Measurements from ENCODE around the gene LRIG1.
A peak's percentile ranks its signal among the peaks of the same experiment; 100 is the strongest.

LRIG1 gene

GRCh38 chr3:66407611-66408218, 93.1 kb downstream of the LRIG1 start:
- peak; percentile 95 for TF ChIP-seq CTCF (IDR thresholded peaks at IDR 0.05; ENCODE audit: control insufficient read depth, insufficient read depth, low read depth, low read length, missing control alignments)
- no peak overlapping the region for H3K4me3 ChIP-seq (ENCODE audit: control insufficient read depth, low read depth, low read length)
- DNase-seq (ENCODE audit: low read depth), result no peak

GRCh38 chr3:66406831-66407610, 93.8 kb downstream of the LRIG1 start:
- no peak overlapping the region for H3K4me3 ChIP-seq (ENCODE audit: control insufficient read depth, low read depth, low read length)
- TF ChIP-seq CTCF (IDR thresholded peaks at IDR 0.05; ENCODE audit: control insufficient read depth, insufficient read depth, low read depth, low read length, missing control alignments), result no peak
- no peak for DNase-seq (ENCODE audit: low read depth)

GRCh38 chr3:66406163-66406562, 94.7 kb downstream of the LRIG1 start:
- no peak for TF ChIP-seq CTCF (IDR thresholded peaks at IDR 0.05; ENCODE audit: control insufficient read depth, insufficient read depth, low read depth, low read length, missing control alignments)
- DNase-seq (ENCODE audit: low read depth), result no peak
- no peak overlapping the region for H3K4me3 ChIP-seq (ENCODE audit: control insufficient read depth, low read depth, low read length)

- peak; percentile 52 for DNase-seq (ENCODE audit: low read depth)
- TF ChIP-seq CTCF (IDR thresholded peaks at IDR 0.05; ENCODE audit: control insufficient read depth, insufficient read depth, low read depth, low read length, missing control alignments), result no peak
- H3K4me3 ChIP-seq (ENCODE audit: control insufficient read depth, low read depth, low read length), result no peak overlapping the region
Measured at GRCh38 chr3:66405701-66406091, 95.1 kb downstream of the LRIG1 start.

- DNase-seq (ENCODE audit: low read depth), result no peak
- no peak for TF ChIP-seq CTCF (IDR thresholded peaks at IDR 0.05; ENCODE audit: control insufficient read depth, insufficient read depth, low read depth, low read length, missing control alignments)
- H3K4me3 ChIP-seq (ENCODE audit: control insufficient read depth, low read depth, low read length), result no peak overlapping the region
Measured at GRCh38 chr3:66404903-66405700, 95.7 kb downstream of the LRIG1 start.

- no peak for DNase-seq (ENCODE audit: low read depth)
- TF ChIP-seq CTCF (IDR thresholded peaks at IDR 0.05; ENCODE audit: control insufficient read depth, insufficient read depth, low read depth, low read length, missing control alignments), result no peak
- no peak overlapping the region for H3K4me3 ChIP-seq (ENCODE audit: control insufficient read depth, low read depth, low read length)
Measured at GRCh38 chr3:66404197-66404596, 96.6 kb downstream of the LRIG1 start.

Measured in AG09309 (cell line).